GM19328 (cell line): ENCODE results near the gene PPP2R2C.

ENCODE experiments used
- ATAC-seq: cut with Tn5 transposase; IDR thresholded peaks from one replicate; pipeline ENCODE4 v1.9.1; 2021; ENCODE audit warnings: mild to moderate bottlenecking, moderate library complexity; ENCODE audit not compliant: unreplicated experiment

The PPP2R2C gene

GRCh38 chr4:6383009-6383404 lies 89.4 kb downstream of the PPP2R2C start:
- no peak for ATAC-seq

- no peak for ATAC-seq
These were observed 90.8 kb downstream of the PPP2R2C start for GRCh38 chr4:6381571-6382123.

GRCh38 chr4:6380746-6381410 lies 91.5 kb downstream of the PPP2R2C start:
- no peak for ATAC-seq

GRCh38 chr4:6379767-6380745 lies 92.4 kb downstream of the PPP2R2C start:
- ATAC-seq = no peak

- ATAC-seq = no peak
These were observed 93.6 kb downstream of the PPP2R2C start for GRCh38 chr4:6378493-6379445.

- no peak for ATAC-seq
These were observed 94.6 kb downstream of the PPP2R2C start for GRCh38 chr4:6377626-6378492.

- ATAC-seq = no peak
These were observed 96.7 kb downstream of the PPP2R2C start for GRCh38 chr4:6375620-6376295.

GRCh38 chr4:6374575-6374974 lies 97.8 kb downstream of the PPP2R2C start:
- ATAC-seq = no peak

- ATAC-seq = no peak
These were observed 98.6 kb downstream of the PPP2R2C start for GRCh38 chr4:6373541-6374410.

- no peak for ATAC-seq
These were observed 99.5 kb downstream of the PPP2R2C start for GRCh38 chr4:6372649-6373525.

GRCh38 chr4:6371812-6372211 lies 100.6 kb downstream of the PPP2R2C start:
- no peak for ATAC-seq

GRCh38 chr4:6371271-6371670 lies 101.1 kb downstream of the PPP2R2C start:
- ATAC-seq = no peak

- ATAC-seq = no peak
These were observed 102.3 kb downstream of the PPP2R2C start for GRCh38 chr4:6369924-6370645.

- ATAC-seq = no peak
These were observed 102.9 kb downstream of the PPP2R2C start for GRCh38 chr4:6369511-6369910.

GRCh38 chr4:6369035-6369434 lies 103.4 kb downstream of the PPP2R2C start:
- no peak for ATAC-seq

GRCh38 chr4:6368601-6369000 lies 103.8 kb downstream of the PPP2R2C start:
- no peak for ATAC-seq

GRCh38 chr4:6368096-6368495 lies 104.3 kb downstream of the PPP2R2C start:
- ATAC-seq = no peak
